Heart right ventricle (tissue), 16 donors: Measurements from ENCODE around the gene RBFOX2. TPM values are rescaled to one million over a fixed set of nuclear protein-coding genes. Genes with fewer than 3 reads are reported as not detected.
"Not testable (repeated sequence)": the region's sequence is repeated elsewhere in the genome, so short reads cannot be mapped to it uniquely, and the experiment has no call there.

Source experiments
- ATAC-seq, 8 donors: fragments of 200-7000 bp; cut with Tn5 transposase; one replicate each; pipeline ENCODE4 v1.9.1; 2020; ENCODE audit warnings: mild to moderate bottlenecking in 8 of 8, moderate library complexity in 8 of 8, moderate number of reproducible peaks in 1 of 8
- DNase-seq, 2 donors: peaks; one replicate each; pipeline ENCODE4 v3.0.0-alpha.2; 2020
- H3K27ac ChIP-seq, 10 donors: fragments of 200-600 bp; sonication (generic) in 2 of 10; one replicate each; pipeline versions ENCODE4 v1.5.0 to v1.8.0; 2020 to 2022; ENCODE audit warnings: mild to moderate bottlenecking in 3 of 10
- H3K27me3 ChIP-seq, 7 donors: fragments of 200-600 bp; one replicate each; pipeline ENCODE4 v1.8.0; 2021 to 2022; ENCODE audit warnings: mild to moderate bottlenecking in 2 of 7
- H3K36me3 ChIP-seq, 9 donors: fragments of 200-600 bp; sonication (generic) in 1 of 9; one replicate each; pipeline versions ENCODE4 v1.5.0 to v1.8.0; 2020 to 2022; ENCODE audit warnings: mild to moderate bottlenecking in 2 of 9
- H3K4me1 ChIP-seq, 9 donors: fragments of 200-600 bp; sonication (generic) in 1 of 9; one replicate each; pipeline versions ENCODE4 v1.5.0 to v1.8.0; 2020 to 2022; ENCODE audit warnings: mild to moderate bottlenecking in 4 of 9
- H3K4me3 ChIP-seq, 10 donors: fragments of 200-600 bp; sonication (generic) in 2 of 10; one replicate each; pipeline versions ENCODE4 v1.5.0 to v1.8.0; 2020 to 2022; ENCODE audit warnings: mild to moderate bottlenecking in 7 of 10, moderate library complexity in 2 of 10
- H3K9me3 ChIP-seq, 11 donors: fragments of 200-600 bp in 10 of 11; sonication (generic) in 2 of 11; one replicate each; pipeline versions ENCODE4 v1.5.0 to v1.8.0; 2013 to 2022; ENCODE audit warnings: mild to moderate bottlenecking in 2 of 11, control low read depth in 1 of 11, moderate library complexity in 1 of 11
- WGBS, 2 donors: extraction: QIAGEN DNeasy Blood & Tissue Kit; methylation state at CpG; one replicate each; pipeline ENCODE4 v1.1.7; 2013; ENCODE audit warnings: inconsistent platforms in 1 of 2; 5-methylcytosine and 5-hydroxymethylcytosine counted together
- intact Hi-C, 10 donors: fragments of 100-400 bp; cut with DNase I; formaldehyde crosslinking; loops; one replicate each; pipeline versions ENCODE4 v1.11.1 to v1.14.2; 2022
- polyA plus RNA-seq, 2 donors: library from polyadenylated mRNA; stranded (reverse); fragments of 200-250 nt; gene quantifications; one replicate each; pipeline ENCODE4 v1.2.3, GENCODE V29; 2013
- total RNA-seq, 10 donors: library from RNA; stranded (reverse); fragmentation: NEBNext Ultra II Directional in 3 of 10; extraction: Animal tissue kit (Norgen Biotek cat#: 25700) in 3 of 10; gene quantifications; one replicate each; pipeline versions ENCODE4 v1.2.1 to v1.2.4, GENCODE V29; 2021 to 2023
- TF ChIP-seq, protein P1 (sequence below), 9 donors: fragments of 200-600 bp; sonication (generic) in 2 of 9; IDR thresholded peaks; one replicate each; pipeline versions ENCODE4 v1.5.0 to v1.8.0; 2021 to 2022; ENCODE audit warnings: antibody characterized with exemption in 9 of 9, mild to moderate bottlenecking in 5 of 9, moderate library complexity in 1 of 9
- donor health status: Arrhythmogenic right ventricular cardiomyopathy.
- donor health status: ischemic (EF 13 %, LVEDD 7.1; RV severe dilation, severe dysfunction).
- donor health status: healthy with polysubstance abuse.
- donor health status: DM: no; HTN: yes; CAD: no.
- donor health status: DM: no; HTN: no; CAD: no.
- donor health status: ischemic (EF 25% LVEDD 6.9; RV normal size, moderate dysfunction).
- donor health status: ischemic (EF 25% LVEDD 5.7; RV mildly dilated, moderate dysfunction).
- donor health status: healthy.
- donor health status: DM: yes; HTN: yes; CAD: no.
- donor health status: Ischemic cardiomyopathy.
- donor health status: ischemic (EF 35%, LVEDD 5.7; RV mildly dilated, moderate dysfunction).
- donor health status: nonischemic (EF 11% LVEDD 7.7; RV severe dilation, severe dysfunction).
- donor health status: DM: yes; HTN: yes; CAD: no.
- donor health status: PGD.
- donor health status: ischemic (EF 29% LVEDD 5.4; RV normal size, mild dysfunction).
- donor health status: nonischemic (EF 23%, LVEDD 6.1; RV moderate dilation, normal function).

The RBFOX2 gene
- total and polyA plus RNA-seq, 12 donors: 18.0 to 105 (median 90.4) TPM

DNA sequence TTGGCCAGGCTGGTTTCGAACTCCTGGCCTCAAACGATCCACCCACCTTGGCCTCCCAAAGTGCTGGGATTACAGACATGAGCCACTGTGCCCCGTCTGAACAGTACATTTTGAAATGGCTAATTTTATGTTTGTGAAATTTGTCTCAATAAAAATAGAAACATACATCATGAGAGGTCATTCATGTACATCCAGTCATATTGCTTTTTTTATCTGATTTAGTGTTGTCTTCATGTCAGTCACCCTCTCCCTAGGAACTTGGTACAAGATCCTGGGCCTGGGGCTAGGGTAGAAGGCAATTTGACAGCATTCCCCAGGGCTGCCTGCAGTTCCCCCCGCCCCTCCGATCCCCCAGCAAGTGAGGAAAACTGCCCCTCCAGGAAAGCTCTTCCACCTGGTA, 46.6 kb upstream of the RBFOX2 start:
- Histone ChIP-seq H3K9me3 (no peaks in the 10 kb centered on the region), H3K27me3 (no peaks in the 10 kb centered on the region), H3K4me3 (no peak overlapping the region), H3K4me1 (no peaks in the 10 kb centered on the region), H3K36me3 (no peaks in the 10 kb centered on the region), H3K27ac (no peak overlapping the region)
- no peak for ATAC-seq
- intact Hi-C loops: loop anchor here in 2 of 10 donors (5.0 to 10.0 kb wide), 2 partner anchors 37 to 50 kb away; no protein-coding TSS in a partner anchor
- TF ChIP-seq, protein P1, sequence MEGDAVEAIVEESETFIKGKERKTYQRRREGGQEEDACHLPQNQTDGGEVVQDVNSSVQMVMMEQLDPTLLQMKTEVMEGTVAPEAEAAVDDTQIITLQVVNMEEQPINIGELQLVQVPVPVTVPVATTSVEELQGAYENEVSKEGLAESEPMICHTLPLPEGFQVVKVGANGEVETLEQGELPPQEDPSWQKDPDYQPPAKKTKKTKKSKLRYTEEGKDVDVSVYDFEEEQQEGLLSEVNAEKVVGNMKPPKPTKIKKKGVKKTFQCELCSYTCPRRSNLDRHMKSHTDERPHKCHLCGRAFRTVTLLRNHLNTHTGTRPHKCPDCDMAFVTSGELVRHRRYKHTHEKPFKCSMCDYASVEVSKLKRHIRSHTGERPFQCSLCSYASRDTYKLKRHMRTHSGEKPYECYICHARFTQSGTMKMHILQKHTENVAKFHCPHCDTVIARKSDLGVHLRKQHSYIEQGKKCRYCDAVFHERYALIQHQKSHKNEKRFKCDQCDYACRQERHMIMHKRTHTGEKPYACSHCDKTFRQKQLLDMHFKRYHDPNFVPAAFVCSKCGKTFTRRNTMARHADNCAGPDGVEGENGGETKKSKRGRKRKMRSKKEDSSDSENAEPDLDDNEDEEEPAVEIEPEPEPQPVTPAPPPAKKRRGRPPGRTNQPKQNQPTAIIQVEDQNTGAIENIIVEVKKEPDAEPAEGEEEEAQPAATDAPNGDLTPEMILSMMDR (IDR thresholded peaks at IDR 0.05): no peak
- 92 to 93% methylated on average over 5 of the region's 5 CpGs for whole genome bisulfite sequencing, 2 donors
- no peak for DNase-seq

- DNase-seq (no peak), ATAC-seq (no peak)
- H3K27me3 ChIP-seq: no peaks in the 10 kb centered on the region
- H3K4me3 ChIP-seq: no peak overlapping the region
- H3K4me1 ChIP-seq: no peaks in the 10 kb centered on the region
- 93 to 94% methylated on average over 1 of the region's 1 CpG for WGBS, 2 donors
- no peak overlapping the region for H3K27ac ChIP-seq
- intact Hi-C loops: loop anchor here in 3 of 10 donors (5.0 to 10.0 kb wide), 3 partner anchors 44 to 109 kb away; no protein-coding TSS in a partner anchor
- TF ChIP-seq, protein P1 (IDR thresholded peaks at IDR 0.05): no peak
- H3K9me3 ChIP-seq: no peaks in the 10 kb centered on the region
- no peaks in the 10 kb centered on the region for H3K36me3 ChIP-seq
These were observed 44.9 kb upstream of the RBFOX2 start for GRCh38 chr22:36073476-36073875.

DNA sequence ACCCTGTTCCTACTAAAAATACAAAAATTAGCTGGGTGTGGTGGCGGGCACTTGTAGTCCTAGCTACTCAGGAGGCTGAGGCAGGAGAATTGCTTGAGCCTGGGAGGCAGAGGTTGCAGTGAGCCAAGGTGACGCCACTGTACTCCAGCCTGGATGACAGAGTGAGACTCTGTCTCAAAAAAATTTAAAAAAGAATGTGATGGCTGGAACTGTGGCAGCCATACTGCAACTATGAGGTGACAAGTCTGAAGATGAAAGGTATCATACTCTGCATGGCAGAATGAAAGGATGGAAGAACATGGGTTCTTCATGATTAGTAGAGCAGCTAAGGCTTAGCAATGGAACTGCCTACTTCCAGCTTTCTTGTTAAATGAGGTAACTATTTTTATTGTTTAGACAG, 42.0 kb upstream of the RBFOX2 start:
- 97 to 99% methylated on average over 2 of the region's 2 CpGs for WGBS, 2 donors
- H3K4me3 ChIP-seq, H3K27ac ChIP-seq, H3K36me3 ChIP-seq, ATAC-seq, H3K9me3 ChIP-seq, H3K27me3 ChIP-seq, DNase-seq: not testable (repeated sequence)
- peaks cover 0 to 13% (median 4%) of the 10 kb centered on the region in 9 donors for H3K4me1 ChIP-seq
- intact Hi-C loops: loop anchor here in 3 of 10 donors (5.0 to 10.0 kb wide), 3 partner anchors 47 to 112 kb away; no protein-coding TSS in a partner anchor

GRCh38 chr22:36069368-36069767, 40.7 kb upstream of the RBFOX2 start:
- intact Hi-C loops: loop anchor here in 6 of 10 donors (5.0 to 10.0 kb wide), 6 partner anchors 42 to 442 kb away; partner anchors contain the start of gene RBFOX2 (in 1 of the 6)
- H3K27me3 ChIP-seq: no peaks in the 10 kb centered on the region

More at GRCh38 chr22:36069368-36069767, 40.7 kb upstream of the RBFOX2 start:
- peaks cover 0 to 19% (median 7%) of the 10 kb centered on the region in 9 donors for H3K4me1 ChIP-seq
- ATAC-seq (no peak), DNase-seq (no peak)
- TF ChIP-seq, protein P1 (IDR thresholded peaks at IDR 0.05): no peak
- no peaks in the 10 kb centered on the region for H3K36me3 ChIP-seq
- no peak overlapping the region for H3K27ac ChIP-seq
- H3K9me3 ChIP-seq: no peaks in the 10 kb centered on the region
- 89 to 90% methylated on average over 10 of the region's 10 CpGs for WGBS, 2 donors
- H3K4me3 ChIP-seq: no peak overlapping the region
